Natural killer cell (primary cell): ENCODE data around the gene ENPP4. TPM values are rescaled to one million over a fixed set of nuclear protein-coding genes. Genes with fewer than 3 reads are reported as not detected.

Source experiments
- ATAC-seq, 3 donors: fragments of 150-1000 bp in 2 of 3; fragments of 200-7000 bp in 1 of 3; cut with Tn5 transposase; 1 replicate in 1 of 3; 2 replicates in 2 of 3; pipeline ENCODE4 v1.10.0; 2021; ENCODE audit warnings: mild to moderate bottlenecking in 2 of 3, moderate library complexity in 2 of 3
- DNase-seq, 2 donors: peaks; one replicate each; pipeline versions ENCODE4 v3.0.0 to v3.0.0-alpha.2; 2013 to 2021; ENCODE audit warnings: mixed read lengths in 1 of 2
- H3K27ac ChIP-seq: one replicate; pipeline ENCODE4 v1.5.1; 2013; ENCODE audit warnings: mild to moderate bottlenecking, low read length
- H3K27me3 ChIP-seq: one replicate; pipeline ENCODE4 v1.6.1; 2013; ENCODE audit warnings: low read length; ENCODE audit not compliant: control insufficient read depth, insufficient read depth
- H3K36me3 ChIP-seq: one replicate; pipeline ENCODE4 v1.6.1; 2013; ENCODE audit warnings: low read length; ENCODE audit not compliant: control insufficient read depth, insufficient read depth
- H3K4me1 ChIP-seq: one replicate; pipeline ENCODE4 v1.6.1; 2013; ENCODE audit warnings: low read length; ENCODE audit not compliant: control insufficient read depth, insufficient read depth
- H3K4me3 ChIP-seq: one replicate; pipeline ENCODE4 v1.5.1; 2013; ENCODE audit warnings: low read length
- H3K9me3 ChIP-seq: one replicate; pipeline ENCODE4 v1.6.1; 2013; ENCODE audit warnings: low read length; ENCODE audit not compliant: control insufficient read depth, insufficient read depth
- H3K27ac Mint-ChIP-seq, 2 donors: one replicate each; pipeline ENCODE4 v1.8.0; 2022; ENCODE audit warnings: mild to moderate bottlenecking in 2 of 2, mixed read lengths in 2 of 2, moderate library complexity in 1 of 2
- H3K27me3 Mint-ChIP-seq, 2 donors: one replicate each; pipeline ENCODE4 v1.8.0; 2022; ENCODE audit warnings: low read depth in 2 of 2, mixed read lengths in 2 of 2
- H3K36me3 Mint-ChIP-seq: one replicate; pipeline ENCODE4 v1.8.0; 2022; ENCODE audit warnings: mixed read lengths
- H3K4me1 Mint-ChIP-seq, 2 donors: one replicate each; pipeline ENCODE4 v1.8.0; 2022; ENCODE audit warnings: mixed read lengths in 2 of 2
- H3K4me3 Mint-ChIP-seq: one replicate; pipeline ENCODE4 v1.8.0; 2022; ENCODE audit warnings: mild to moderate bottlenecking, moderate library complexity, mixed read lengths
- H3K9me3 Mint-ChIP-seq, 2 donors: one replicate each; pipeline ENCODE4 v1.8.0; 2022; ENCODE audit warnings: mixed read lengths in 2 of 2
- WGBS: methylation state at CpG from one replicate; pipeline ENCODE4 v1.1.7; 2013; ENCODE audit warnings: missing lambda C conversion rate; ENCODE audit not compliant: insufficient coverage; 5-methylcytosine and 5-hydroxymethylcytosine counted together
- intact Hi-C: fragments of 100-400 bp; cut with micrococcal nuclease; formaldehyde crosslinking; loops from one replicate; pipeline ENCODE4 v1.14.2; 2022
- total RNA-seq, 4 donors: library from RNA; stranded (reverse); fragments of 120-200 nt in 1 of 4; gene quantifications; one replicate each; pipeline versions ENCODE4 v1.2.3 to v1.2.4, GENCODE V29; 2013 to 2022
- TF ChIP-seq, protein P1 (sequence below): fragments of 200-600 bp; IDR thresholded peaks from one replicate; pipeline ENCODE4 v1.8.0; 2022; ENCODE audit warnings: antibody characterized with exemption

The ENPP4 gene
- total RNA-seq, 3 donors from 2014 or later (not counting 1 experiment from before 2014, with no cell fraction given): 25.0 to 45.0 (median 26.6) TPM

DNA sequence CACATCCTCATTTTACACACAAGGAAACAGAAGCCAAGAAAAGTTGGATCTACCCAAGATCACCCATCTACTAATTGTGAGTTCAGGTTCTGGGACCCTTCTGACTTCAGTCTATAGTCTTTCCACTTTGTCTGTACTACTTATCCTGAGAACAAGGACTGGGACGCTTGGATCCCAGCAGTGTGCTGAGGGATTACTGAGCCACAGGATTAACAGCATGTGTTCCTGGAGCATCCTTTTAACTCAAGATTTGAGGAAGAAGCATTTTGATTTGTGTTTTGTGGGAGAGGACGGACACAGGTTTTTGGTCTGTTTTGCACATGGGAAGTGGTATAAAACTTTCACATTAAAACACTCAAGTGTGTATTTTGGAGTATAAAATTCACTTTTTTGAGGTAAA is 4.4 kb downstream of the ENPP4 start:
- Histone ChIP-seq H3K27ac (no peak overlapping the region), H3K4me1 (peaks cover 8% of the 10 kb centered on the region), H3K36me3 (no peaks in the 10 kb centered on the region), H3K9me3 (no peaks in the 10 kb centered on the region), H3K4me3 (no peak overlapping the region), H3K27me3 (no peaks in the 10 kb centered on the region)
- peaks cover 69 to 71% of the 10 kb centered on the region in 2 donors for H3K4me1 Mint-ChIP-seq
- H3K9me3 Mint-ChIP-seq: no peaks in the 10 kb centered on the region
- peak overlapping the region; percentile 28 for H3K4me3 Mint-ChIP-seq
- H3K27me3 Mint-ChIP-seq: no peaks in the 10 kb centered on the region
- H3K27ac Mint-ChIP-seq: peak overlapping the region; percentile 50 to 79
- intact Hi-C loops: no loop called here
- no peak for ATAC-seq
- no peak for DNase-seq
- no peaks in the 10 kb centered on the region for H3K36me3 Mint-ChIP-seq
- TF ChIP-seq, protein P1, sequence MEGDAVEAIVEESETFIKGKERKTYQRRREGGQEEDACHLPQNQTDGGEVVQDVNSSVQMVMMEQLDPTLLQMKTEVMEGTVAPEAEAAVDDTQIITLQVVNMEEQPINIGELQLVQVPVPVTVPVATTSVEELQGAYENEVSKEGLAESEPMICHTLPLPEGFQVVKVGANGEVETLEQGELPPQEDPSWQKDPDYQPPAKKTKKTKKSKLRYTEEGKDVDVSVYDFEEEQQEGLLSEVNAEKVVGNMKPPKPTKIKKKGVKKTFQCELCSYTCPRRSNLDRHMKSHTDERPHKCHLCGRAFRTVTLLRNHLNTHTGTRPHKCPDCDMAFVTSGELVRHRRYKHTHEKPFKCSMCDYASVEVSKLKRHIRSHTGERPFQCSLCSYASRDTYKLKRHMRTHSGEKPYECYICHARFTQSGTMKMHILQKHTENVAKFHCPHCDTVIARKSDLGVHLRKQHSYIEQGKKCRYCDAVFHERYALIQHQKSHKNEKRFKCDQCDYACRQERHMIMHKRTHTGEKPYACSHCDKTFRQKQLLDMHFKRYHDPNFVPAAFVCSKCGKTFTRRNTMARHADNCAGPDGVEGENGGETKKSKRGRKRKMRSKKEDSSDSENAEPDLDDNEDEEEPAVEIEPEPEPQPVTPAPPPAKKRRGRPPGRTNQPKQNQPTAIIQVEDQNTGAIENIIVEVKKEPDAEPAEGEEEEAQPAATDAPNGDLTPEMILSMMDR: no peak
- 96% methylated on average over 1 of the region's 2 CpGs for WGBS

DNA sequence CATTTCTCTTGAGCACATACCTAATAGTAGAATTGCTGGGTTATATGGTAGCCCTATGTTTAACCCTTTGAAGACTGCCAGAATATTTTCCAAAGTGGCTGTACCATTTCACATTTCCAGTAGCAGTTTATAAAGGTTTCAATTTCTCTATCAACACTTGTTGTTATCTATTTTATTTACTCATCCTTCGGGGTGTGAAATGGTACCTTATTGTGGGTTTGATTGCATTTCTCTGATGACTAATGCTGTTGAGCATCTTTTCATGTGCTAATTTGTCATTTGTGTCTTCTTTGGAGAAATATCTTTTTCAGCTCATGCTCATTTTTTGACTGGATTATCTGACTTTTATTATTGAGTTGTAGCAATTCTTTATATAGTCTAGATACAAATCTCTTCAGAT is 5.4 kb downstream of the ENPP4 start:
- no peak overlapping the region for H3K4me3 Mint-ChIP-seq
- Histone ChIP-seq H3K27me3 (no peaks in the 10 kb centered on the region), H3K36me3 (no peaks in the 10 kb centered on the region), H3K4me3 (no peak overlapping the region), H3K9me3 (no peaks in the 10 kb centered on the region), H3K27ac (no peak overlapping the region), H3K4me1 (peaks cover 8% of the 10 kb centered on the region)
- H3K4me1 Mint-ChIP-seq: peaks cover 67 to 72% of the 10 kb centered on the region in 2 donors
- DNase-seq (no peak), ATAC-seq (no peak)
- H3K27ac Mint-ChIP-seq: peak overlapping the region in 1 of 2 donors; percentile 63
- WGBS: no CpG with 5 or more reads among the region's 1 CpG
- no peaks in the 10 kb centered on the region for H3K27me3 Mint-ChIP-seq
- no peaks in the 10 kb centered on the region for H3K9me3 Mint-ChIP-seq
- H3K36me3 Mint-ChIP-seq: no peaks in the 10 kb centered on the region
- intact Hi-C loops: no loop called here
- TF ChIP-seq, protein P1: no peak

DNA sequence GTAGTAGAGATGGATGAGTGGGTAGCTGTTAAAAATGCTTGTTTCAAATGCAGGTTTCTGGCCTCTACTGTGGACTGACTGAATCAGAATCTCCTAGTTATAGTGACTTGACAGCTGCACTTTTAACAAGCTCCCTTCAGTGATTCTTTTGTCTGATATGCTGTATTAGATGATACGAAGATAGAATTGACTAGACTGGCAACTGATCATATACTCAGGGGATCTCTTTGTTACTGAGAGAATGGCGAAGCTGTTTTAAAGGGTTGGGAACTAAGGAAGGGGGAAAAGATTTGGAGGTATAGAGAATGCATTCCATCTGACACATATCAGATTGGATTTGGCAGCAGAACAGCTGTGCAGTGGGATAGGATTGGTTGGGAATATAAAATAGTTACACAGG is 7.0 kb downstream of the ENPP4 start:
- Histone ChIP-seq H3K4me1 (peaks cover 3% of the 10 kb centered on the region), H3K36me3 (peaks cover 9% of the 10 kb centered on the region), H3K27me3 (no peaks in the 10 kb centered on the region), H3K27ac (no peak overlapping the region), H3K9me3 (no peaks in the 10 kb centered on the region), H3K4me3 (no peak overlapping the region)
- TF ChIP-seq, protein P1: no peak
- H3K27me3 Mint-ChIP-seq: no peaks in the 10 kb centered on the region
- ATAC-seq: no peak
- peaks cover 64 to 66% of the 10 kb centered on the region in 2 donors for H3K4me1 Mint-ChIP-seq
- H3K9me3 Mint-ChIP-seq: no peaks in the 10 kb centered on the region
- no peak overlapping the region for H3K4me3 Mint-ChIP-seq
- 92% methylated on average over 2 of the region's 2 CpGs for WGBS
- intact Hi-C loops: no loop called here
- no peaks in the 10 kb centered on the region for H3K36me3 Mint-ChIP-seq
- peak overlapping the region; percentile 25 to 35 for H3K27ac Mint-ChIP-seq
- no peak for DNase-seq

DNA sequence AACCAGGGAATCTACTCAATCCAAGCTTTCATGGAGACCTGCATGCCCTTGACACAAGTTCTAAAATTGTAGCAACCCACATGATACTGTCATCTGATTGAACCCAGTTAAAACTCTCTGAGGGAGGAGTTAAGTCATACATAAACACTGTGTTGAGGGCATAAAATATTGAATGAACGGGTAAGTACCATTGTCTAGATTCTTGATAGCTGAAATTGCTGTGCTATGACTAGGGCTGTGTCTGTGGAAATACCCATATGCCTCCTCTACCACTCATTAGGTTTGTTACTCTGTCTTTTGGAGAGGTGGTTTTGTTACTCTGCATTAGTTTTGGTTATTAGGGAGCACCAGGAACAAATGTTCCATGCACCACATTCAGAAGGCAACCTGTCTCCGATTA is 7.6 kb downstream of the ENPP4 start:
- ATAC-seq (peak in 2 of 3 donors; percentile 21 to 59), DNase-seq (no peak)
- no peak overlapping the region for H3K4me3 ChIP-seq
- TF ChIP-seq, protein P1: no peak
- peak overlapping the region; percentile 25 to 35 for H3K27ac Mint-ChIP-seq
- no peaks in the 10 kb centered on the region for H3K27me3 Mint-ChIP-seq
- no peak overlapping the region for H3K27ac ChIP-seq
- peaks cover 3% of the 10 kb centered on the region for H3K4me1 ChIP-seq
- no peaks in the 10 kb centered on the region for H3K9me3 Mint-ChIP-seq
- H3K4me1 Mint-ChIP-seq: peaks cover 64 to 66% of the 10 kb centered on the region in 2 donors
- no peaks in the 10 kb centered on the region for H3K27me3 ChIP-seq
- intact Hi-C loops: no loop called here
- 92% methylated on average over 2 of the region's 2 CpGs for WGBS
- no peaks in the 10 kb centered on the region for H3K9me3 ChIP-seq
- no peaks in the 10 kb centered on the region for H3K36me3 Mint-ChIP-seq
- H3K36me3 ChIP-seq: peaks cover 12% of the 10 kb centered on the region
- H3K4me3 Mint-ChIP-seq: no peak overlapping the region
